Activated T-cell treated with anti-CD3 and anti-CD28 coated beads, Interleukin-2, amount 50 U/mL, for 48 hours (primary cell): ENCODE data around the gene KSR1.

ENCODE experiments used
- DNase-seq, 2 experiments: peaks; one replicate each; pipeline ENCODE4 v3.0.0-alpha.2; 2020

The KSR1 gene

DNA sequence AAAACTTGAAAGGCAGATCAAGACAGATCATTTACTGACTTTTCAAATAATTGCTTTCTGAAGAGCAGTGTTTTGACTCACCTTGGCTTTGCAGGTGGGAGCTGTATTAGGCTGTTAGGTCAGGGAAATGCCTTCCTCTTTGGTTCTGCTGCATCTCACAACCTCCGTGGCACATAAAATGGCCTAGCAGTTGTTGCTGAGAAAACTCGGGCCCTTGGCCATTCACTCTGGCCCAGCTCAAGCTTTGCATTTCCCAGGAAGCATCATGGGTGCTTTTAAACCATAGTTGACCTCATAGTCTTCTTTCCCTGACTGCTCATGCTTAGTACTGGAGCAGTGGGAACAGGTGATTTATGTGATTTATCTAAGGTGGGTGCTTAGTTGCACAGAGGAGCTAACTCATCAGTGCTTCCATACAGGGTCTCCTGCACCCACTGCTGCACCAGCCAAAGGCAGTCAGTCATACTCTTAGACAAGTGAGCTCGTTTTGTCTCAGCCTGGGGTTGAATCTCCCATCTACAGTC, 83.6 kb downstream of the KSR1 start:
- DNase-seq: no peak

DNA sequence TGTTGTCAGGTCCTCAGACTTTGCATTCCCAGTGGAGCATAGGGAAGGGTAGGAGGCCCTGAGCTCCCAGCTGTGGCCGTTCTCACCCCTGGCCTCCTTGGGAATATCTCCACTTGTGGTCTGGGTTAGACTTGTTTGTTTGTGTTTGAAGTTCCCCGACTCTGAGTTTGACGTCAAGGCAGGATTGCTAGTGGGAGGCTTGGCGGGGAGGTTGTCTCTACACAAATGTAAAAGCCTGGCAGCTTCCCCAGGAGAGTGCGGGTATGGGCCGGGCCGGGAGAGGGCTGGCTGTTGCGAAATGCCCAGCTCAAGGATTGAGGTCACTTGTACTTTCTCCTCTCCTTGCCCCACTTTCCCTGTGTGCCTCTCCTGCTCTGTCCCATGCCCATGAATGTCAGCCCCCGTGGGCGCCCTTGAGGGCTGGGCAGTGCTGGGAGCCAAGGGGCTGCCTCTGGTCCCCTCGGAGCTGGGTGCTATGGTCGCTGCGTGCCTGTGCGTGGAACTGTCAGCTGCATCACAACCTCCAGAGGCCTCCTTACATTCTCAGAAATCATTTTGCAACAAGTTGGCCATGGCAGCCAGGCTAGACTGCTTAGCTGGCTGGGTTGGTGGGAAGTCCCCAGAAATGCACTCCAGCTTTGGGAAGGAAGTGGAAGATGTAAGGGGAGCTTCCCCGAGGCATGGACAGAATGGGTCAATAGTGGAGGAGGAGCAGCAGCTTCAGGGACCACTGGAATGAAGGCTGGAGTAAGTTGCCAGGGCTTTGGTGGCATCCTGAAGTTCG, 84.3 kb downstream of the KSR1 start:
- DNase-seq: no peak

DNA sequence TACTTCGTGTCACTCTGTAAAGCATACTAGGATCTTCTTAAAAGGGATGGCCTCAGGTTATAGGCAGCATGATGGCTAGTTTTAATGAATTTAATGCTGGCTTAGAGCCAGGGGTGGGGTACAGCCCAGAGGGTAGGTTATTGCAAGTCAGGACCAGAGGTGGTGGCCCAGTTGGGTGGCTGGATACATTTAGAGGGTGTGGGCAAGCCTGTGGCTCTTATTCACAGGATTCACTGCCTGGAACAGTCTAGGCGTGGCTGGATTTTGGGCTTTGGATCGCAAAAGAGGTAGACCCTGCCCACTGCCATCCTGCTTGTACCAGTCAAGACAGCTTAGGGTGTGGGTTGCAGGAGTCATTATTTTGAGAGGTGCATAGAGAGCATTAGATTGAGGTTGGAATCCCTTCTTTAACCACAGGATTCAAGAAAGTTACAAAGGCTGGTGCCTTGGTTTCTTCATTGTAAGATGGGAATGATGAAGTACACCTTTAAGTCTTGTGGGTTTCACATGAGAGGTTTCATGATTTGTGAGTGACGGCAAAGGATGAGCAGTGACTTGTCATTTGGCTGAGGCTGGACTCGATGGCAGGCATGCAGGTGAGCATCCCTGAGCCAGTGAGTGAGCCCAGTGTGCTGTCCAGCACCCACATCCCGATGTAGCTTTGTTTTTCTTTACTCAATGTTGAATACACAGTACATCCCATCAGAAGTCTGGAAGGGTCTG, 85.2 kb downstream of the KSR1 start:
- no peak for DNase-seq

DNA sequence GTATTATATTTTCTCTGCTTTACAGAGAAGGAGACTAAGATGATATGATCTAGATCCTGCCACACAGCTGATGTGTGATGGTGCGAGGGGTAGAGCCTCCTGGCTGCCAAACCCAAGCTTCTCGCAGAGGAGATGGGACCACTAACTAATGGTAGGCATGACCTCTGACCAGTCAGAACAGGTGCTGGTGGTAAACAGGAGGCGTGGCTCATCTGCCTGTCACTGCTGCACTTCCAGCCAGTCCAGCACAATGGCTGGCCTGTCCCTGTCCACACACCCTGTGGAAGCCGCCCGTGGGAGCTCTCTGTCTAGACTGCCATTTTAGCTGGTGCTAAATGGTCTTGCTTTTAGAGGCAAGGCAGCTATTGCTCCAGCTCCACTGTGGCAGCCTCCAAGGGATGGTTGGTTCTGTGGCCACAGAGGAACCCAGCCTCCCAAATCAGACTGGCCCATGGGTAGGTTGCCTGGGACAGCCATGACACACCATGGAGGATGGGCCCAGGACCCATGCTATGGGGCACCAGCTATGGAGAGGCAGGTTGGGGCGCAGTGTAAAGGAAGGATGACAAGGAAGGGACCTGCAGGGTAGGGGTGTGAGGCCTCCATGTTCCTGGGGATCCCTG, 86.7 kb downstream of the KSR1 start:
- no peak for DNase-seq

DNA sequence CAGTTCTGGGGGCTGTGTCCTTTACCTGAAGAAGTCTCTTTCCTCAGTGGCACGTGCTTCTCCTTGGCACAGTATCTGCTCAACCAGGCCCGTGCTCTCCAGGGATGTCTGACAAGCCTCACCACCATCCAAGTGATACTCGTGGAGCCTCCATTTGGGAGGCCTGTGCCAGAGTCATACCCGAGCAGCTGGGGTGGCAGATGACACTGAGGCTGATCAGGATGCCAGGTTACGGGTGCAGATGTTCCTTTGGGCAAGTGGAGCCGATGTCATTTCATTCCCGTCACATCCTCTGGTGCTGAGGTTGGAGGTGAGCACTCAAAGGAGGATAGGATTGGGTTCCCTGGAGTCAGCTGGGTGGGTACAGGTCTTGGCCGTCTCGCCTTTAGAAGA, 87.2 kb downstream of the KSR1 start:
- DNase-seq: no peak

DNA sequence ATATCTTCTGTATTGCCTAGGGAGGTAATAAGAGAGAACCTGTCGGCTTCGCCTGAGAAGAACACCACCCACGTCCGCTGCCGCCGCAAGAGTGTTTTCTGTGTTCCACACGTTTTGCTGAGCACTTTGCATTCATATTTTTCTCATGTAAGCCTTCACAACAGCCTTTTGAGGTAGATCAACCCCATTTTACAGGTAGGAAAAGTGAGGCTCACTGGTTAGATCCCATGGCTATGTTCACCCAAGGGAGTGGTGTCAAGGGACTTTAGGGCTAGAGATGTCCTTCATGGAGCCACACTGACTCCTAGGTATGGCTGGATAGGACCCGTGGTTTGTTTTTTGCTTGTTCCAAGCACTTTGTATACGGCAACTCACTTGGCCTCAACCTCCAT, 87.7 kb downstream of the KSR1 start:
- DNase-seq: peak in 1 of 2 experiments; percentile 49

DNA sequence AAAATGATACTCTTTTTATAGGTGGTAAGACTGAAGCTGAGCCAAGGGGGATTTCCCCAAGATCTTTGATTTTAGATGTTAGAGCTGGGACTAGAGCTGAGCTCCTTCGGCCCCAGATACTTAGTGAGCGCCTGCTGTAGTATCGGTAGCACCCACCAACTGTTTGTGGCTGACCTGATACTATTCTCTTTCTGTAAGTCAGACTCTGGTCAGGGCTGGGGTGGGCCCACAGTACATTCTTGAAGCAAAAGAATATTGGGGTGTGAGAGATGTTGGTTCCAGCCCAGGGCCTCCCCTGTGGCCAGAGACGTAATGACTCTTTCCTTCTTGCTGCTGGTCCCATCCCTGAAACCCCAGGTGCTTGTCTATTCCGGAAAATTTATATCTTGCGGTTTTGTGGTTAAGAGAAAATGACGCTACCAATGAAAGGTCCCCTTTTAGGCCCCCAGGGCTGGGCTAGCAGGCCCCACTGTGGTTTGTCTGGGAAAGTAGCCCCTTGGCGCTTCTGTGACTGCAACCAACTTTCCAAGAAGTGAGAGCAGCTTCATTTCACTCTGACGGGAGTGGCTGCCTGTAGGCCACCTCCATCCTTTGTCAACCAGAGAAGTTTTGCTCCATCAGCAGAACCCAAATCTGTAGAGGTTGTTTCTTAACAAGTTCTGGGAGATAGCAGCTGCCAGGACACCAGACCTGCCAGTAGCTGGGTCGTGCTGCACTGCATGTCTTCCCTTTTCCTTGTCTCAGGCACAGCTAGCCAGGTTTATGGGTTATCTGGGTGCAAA, 88.3 kb downstream of the KSR1 start:
- peak; percentile 85 to 88 for DNase-seq

DNA sequence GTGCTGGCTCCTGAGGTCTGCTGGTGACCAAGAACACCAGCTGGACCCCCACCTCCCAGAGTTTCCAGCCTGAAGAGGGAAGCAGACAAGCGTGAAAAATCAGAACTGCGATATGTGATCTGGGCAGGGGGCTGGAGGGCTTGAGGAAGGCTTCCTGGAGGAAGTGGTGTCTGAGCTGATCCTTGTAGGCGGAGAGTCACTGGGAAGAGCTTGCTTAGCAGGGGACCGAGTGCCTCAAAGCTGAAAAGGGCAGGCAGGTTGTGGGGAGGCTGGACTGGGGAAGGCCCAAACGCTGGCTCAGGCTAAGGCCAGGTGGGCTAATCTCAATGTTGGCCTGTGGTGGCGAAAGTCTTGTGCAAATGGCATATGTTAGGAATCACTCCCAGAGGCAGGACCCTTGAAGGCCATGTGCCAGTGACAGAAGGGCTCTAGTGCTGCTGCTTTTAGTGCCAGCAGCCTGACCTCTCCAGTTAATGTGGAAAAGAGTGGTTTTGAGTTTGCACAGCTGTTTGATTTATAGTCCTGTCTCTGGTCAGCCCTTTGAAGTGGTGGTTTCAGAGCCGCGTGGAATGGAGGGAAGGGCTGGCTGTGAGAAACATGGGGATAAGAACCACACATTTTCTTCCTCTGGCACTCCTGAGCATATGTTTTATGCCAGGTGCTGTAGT, 89.4 kb downstream of the KSR1 start:
- DNase-seq: no peak

DNA sequence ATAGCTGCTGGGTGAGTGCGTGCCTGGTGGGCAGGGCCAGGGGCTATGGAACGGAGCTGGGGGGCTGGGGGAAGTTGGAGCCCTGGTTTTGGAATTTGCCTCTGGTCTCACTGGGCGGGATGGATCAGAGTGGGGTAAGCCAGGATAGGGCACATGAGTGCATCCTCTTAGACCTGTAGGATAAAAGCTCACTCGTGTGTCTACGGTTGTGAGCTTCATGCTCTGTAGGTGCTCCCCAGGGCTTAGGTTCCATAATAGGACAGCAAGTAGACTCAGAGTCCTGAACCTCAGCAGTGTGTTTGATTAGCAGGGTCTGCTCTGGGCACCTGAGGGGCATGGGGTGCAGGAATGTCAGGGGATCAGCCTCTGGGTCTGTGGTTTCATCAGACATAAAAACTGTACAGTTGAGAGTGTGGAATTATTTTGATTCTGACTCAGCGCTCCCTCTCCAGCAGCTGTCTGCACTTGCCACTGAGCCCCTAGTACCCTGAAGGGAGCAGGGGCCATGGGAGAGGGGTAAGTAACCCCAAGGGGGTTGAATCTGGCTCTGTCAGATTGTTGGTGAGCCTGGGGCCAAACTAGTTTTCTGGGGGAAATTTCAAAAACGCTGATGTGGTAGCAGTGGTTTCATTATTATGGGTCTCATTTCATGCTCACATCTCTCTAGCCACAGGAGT, 90.5 kb downstream of the KSR1 start:
- peak in 1 of 2 experiments; percentile 46 for DNase-seq

DNA sequence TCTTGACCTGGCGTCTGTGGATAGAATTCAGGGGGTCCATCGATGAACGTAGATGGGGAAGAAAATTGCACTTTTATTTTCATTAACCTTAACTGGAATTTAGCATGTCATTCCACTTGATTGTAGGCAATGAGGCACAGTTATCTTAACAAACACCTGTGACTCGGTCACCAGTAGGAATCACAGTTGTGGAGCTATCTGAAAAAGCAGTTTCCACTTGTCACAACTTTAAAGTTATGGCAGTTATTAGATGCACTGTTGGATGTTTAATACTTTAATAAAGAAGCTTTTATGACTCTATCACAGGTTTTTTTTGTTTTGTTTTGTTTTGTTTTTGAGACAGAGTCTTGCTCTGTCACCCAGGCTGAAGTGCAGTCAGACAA, 91.0 kb downstream of the KSR1 start:
- no peak for DNase-seq

DNA sequence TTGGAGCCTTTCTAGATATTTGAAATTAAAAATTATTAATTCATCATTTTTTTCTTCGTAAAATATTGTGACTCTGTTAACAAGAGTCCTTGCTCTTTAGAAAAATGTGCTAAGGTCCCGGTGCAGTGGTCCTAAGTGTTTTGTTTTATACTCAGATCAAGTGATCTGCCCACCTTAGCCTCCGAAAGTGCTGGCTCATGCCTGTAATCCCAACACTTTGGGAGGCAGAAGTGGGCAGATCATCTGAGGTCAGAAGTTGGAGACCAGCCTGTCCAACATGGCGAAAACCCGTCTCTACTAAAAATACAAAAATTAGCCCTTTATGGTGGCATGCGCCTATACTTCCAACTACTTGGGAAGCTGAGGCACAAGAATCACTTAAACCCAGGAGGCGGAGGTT, 92.1 kb downstream of the KSR1 start:
- DNase-seq: no peak

DNA sequence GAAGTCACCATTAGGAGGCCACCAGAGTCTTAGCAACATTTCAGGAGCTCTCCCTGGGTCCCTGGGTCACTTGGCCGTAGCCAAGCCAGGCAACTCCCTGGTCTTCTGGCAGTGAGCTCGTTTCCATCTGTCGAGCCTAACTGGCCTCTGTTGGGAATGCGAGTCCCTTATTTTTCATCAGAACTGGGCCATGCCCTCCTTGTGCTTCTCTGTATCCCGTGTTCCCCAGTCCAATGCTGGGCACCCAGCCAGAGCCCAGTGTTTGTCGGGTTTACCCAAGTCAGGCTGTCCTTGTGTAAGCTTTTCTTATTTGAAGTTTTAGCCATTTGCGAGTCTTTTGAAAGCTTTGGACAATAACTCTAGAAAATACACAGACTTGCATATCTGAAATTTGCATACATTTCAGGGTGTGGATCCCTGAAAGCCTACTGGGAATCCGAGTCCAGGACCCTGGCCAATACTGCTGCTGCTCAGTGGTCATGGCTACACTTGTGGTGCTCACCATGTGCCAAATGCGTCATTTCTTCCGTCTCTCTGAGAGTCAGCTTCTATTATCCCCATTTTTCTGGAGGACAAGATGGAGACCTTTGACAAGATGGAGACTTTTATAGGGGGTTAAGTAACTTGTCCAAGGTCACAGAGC, 93.1 kb downstream of the KSR1 start:
- no peak for DNase-seq

DNA sequence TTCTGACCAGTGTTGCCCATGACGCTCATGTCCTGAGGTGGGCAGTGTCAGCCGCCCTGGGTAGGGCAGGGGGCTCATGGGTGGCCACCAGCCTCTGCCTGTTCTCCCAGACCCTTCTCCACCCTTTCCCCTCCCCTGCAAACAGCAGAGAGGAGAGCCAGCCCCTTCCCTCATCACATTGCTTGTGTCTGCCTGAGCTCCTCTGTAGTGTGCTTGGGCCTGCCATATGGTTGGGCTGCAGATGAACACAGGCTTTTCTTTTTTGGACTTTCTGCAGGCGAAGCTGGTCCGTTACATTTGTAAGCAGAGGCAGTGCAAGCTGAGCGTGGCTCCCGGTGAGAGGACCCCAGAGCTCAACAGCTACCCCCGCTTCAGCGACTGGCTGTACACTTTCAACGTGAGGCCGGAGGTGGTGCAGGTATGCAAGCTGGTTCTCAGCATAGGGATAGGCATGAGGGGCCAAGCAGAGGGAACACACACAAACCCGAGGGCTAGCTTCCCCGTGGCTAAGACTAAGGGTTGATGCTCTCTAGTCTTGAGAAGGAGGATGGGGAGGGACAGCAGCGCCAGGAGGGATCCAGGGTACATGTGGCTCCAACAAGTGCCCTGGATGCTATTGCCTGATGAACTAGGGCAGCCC, 94.2 kb downstream of the KSR1 start:
- no peak for DNase-seq

DNA sequence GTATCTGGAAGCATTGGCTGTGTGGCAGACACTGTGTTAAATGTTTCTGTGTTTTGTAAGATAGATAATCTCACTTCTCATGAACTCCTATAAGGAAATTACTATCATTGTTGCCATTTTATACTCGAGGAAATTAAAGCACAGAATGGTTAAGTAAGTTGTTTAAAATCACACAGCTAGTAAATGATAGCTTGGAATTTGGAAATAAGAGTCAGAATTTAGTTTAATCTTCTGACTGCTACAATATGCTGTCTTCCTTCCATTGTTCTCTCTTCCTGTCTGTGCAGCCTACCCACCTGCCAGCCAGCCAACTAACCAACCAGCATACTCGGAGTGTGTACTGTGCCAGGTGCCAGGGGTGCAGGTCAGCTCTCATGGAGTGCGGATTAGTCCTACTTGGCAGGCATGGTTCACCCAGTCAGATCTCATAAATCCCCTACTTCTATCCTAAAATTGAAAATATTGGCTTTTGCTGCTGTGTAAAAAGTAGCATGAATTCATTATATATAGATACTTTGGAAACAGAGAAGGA, 94.8 kb downstream of the KSR1 start:
- no peak for DNase-seq

DNA sequence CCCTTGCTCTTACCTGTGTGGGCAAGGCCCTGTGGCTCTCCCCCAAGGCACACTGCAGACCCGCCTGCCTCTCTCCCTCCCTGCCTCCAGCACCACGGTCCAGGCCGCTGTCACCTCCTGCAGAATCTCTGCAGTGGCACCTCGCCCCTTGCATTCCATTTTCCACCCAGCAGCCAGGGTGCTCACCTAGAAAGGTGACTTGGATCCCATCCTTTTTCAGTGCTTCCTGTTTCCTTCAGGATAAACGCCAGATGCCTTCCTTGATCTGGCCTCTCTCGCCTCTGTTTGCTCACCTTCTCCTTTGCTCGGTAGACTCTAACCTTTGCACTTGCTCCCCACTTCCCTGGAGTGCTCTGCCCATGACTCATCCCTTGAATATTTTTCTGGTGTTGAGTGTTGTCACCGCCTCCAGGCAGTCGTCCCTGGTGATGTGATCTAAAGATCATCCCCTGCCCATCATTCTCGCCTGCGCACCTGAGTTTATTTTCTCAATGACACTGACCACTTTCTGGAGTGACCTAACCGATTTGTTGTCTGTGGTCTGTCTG, 95.5 kb downstream of the KSR1 start:
- no peak for DNase-seq

DNA sequence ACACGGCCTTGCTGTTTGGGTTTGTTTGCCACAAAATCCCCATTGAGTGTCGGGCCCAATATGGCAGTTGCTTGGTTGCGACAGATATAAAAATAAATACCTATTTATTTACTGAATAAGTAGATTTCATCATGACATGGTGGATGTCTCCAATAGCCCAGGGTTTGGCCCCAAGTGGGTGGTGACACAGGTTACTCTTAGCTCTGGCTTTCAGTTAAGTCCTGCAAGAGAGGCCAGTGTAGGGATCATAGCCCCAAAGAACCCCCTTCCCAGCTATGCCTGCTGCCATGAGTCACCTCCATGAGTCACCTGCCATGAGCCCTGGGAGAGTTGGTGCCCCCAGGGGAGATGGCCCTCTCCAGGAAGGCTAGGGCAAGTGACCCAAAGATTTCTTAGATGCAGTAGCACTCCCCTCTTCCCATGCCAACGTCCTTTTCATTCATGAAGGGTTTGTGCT, 96.1 kb downstream of the KSR1 start:
- no peak for DNase-seq

DNA sequence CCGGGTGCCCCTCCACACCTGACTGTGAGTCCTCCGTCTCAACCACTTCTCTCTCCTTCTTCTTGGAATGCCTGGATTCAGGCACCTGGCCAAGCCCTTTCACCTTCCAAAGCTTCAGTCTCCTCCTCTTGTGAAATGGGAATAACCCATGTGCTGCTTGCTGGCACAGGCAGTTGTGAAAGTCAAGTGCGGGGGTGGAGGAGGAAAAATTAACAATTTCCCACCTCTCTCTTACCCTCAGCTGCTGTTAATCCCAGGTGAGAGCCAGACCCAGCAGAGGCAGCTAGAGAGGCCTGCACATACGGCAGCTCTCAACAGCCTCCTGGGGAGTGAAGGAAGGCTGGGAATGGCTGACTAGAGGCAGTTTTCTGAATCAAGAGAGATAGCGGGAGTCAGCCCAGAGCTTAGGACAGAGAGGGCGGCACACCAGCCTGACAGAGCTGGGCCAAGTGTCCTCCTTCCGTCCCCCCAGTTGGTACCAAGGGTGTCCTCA, 96.8 kb downstream of the KSR1 start:
- DNase-seq: no peak

DNA sequence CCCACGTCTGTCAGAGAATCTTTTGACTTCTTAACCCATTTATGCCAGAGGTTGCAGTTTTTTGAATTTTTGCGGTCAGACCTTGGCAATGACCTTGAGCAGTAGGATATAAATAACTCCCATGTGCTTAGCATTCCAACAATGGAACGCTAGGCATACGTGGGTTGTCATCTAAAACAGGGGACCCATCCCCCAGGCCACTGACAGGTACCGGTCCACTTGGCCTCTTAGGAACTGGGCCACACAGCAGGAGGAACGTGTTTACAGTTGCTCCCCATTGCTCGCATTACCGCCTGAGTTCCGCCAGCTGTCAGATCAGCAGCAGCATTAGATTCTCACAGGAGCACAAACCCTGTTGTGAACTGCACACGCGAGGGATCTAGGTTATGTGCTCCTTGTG, 97.9 kb downstream of the KSR1 start:
- no peak for DNase-seq

DNA sequence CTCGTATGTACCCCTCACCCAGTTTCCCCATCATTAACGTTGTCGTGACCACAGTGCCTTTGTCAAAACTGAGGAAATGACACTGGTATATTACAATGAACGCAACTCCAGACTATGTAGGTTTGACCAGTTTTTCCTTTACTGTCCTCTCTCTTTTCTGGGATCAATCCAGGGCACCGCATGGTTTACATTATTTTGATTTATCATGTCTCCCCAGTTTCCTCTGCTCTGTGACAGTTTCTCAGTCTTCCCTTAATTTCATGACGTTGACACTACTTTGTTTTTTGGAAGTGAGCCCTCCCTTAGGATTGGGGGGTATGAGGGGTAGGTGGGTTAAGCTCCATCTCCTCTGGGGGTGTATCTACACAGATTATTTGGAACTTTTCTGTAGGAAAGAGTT, 98.7 kb downstream of the KSR1 start:
- DNase-seq: no peak

DNA sequence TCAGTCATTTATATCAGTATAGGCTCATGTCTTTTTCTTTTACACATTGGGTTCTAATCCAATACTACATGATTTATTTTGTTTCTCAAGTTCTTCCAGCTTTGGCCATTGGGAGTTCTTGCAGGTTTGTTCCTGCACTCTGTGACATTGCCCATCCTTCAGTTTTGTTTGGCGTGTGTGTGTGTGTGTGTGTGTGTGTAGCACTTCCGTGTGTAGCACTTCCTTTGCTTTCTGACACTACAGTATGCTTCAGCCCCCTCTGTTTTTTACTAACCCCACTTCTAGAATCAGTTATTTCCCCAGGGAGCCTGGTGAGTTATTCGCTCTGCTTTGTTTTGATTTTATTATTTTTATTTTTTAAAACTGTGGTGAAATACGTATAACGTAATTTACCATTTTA, 99.1 kb downstream of the KSR1 start:
- DNase-seq: no peak
